ES-I3 (cell line): ENCODE results near the gene PBRM1.

Experiments used
- H3K36me3 ChIP-seq: 2 replicates; pipeline ENCODE4 v1.6.1; 2013; ENCODE audit warnings: mild to moderate bottlenecking, low read length, control low read depth, moderate library complexity; ENCODE audit not compliant: insufficient read depth
- H3K4me1 ChIP-seq: 2 replicates; pipeline ENCODE4 v1.6.1; 2013; ENCODE audit warnings: mild to moderate bottlenecking, control low read depth, low read length; ENCODE audit not compliant: insufficient read depth
- H3K9ac ChIP-seq: 2 replicates; pipeline ENCODE4 v1.6.1; 2013; ENCODE audit warnings: low read depth, mild to moderate bottlenecking, low read length, moderate library complexity
- H3K9me3 ChIP-seq: 2 replicates; pipeline ENCODE4 v1.6.1; 2013; ENCODE audit warnings: mild to moderate bottlenecking, low read length, moderate library complexity; ENCODE audit not compliant: control insufficient read depth, insufficient read depth

PBRM1 gene

DNA sequence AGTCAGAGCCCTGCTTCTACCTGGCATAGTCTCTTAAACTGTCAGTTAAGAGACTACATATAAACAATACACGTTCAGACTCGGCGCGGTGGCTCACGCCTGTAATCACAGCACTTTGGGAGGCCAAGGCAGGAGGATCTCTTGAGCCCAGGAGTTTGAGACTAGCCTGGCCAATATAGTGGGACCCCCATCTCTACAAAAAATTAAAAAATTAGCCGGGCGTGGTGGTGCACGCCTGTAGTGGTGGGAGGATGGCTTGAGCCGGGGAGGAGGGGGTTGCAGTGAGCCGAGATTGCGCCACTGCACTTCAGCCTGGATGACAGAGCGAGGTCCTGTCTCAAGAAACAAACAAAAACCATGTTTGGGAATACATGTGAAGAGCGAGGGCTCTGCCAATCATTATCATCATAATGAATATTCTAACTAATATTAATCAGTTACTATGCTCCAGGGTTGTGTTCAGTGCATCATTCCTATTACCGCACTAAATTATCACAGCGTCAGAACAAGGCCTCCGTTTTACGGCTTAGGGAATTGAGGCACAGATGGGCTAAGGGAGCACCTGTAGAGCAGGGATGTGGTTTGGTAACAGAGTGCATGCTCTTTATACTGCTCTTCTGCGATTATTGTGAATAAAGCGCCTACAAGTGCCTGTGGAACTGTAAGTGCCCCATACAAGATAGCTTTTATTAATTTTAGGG is 150.2 kb downstream of the PBRM1 start:
- peaks cover 12% of the 10 kb centered on the region for H3K4me1 ChIP-seq
- H3K9ac ChIP-seq: peak overlapping the region; percentile 70; the same call in 1 of the 2 replicates
- H3K36me3 ChIP-seq: no peaks in the 10 kb centered on the region
- H3K9me3 ChIP-seq: no peaks in the 10 kb centered on the region

DNA sequence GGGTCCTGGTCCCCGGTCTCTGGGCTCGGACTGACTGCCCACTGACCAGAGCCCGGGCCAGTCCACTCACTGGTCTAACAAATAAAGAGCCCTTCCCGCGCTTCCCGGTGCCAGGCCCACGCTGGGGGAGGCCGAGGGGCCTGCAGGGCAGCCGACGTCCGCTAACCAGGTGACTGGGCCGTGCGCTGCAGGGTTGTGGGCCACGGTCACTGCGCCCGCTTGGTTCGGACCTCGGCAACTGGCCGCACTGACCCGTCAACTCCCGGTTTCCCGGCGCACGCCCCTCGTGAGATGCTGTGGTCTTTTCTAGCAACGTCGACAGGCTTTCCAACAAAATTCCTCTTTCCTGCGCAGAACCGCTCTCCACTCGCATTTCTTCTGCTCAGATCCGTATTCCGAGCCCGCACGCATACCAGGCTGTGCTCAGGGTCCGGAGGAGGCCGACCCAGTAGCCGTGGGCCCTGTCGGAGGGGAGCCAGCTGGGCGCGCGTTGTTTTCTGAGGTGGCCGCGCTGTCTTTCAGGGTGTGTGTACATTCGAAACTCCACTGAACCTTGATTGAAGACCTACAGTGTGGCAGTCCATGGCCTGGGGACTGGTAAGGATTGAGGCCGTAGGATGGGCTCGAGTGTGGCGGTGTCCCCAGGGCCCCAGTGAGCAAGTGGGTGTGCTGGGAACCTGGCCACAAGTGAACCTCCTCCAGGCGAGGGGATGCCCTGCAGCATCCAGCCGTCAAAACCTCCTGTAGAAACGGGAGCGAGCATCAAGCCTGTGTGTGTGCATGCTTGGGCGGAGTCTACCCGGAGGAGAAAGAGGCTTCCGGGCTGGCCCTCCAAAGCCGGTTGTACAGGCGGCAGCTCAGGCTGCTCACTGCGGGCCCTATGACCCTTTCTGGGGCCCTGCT is 151.2 kb downstream of the PBRM1 start:
- Histone ChIP-seq H3K4me1 (peaks cover 12% of the 10 kb centered on the region), H3K9me3 (no peaks in the 10 kb centered on the region), H3K9ac (peak overlapping the region; percentile 70), H3K36me3 (no peaks in the 10 kb centered on the region)

DNA sequence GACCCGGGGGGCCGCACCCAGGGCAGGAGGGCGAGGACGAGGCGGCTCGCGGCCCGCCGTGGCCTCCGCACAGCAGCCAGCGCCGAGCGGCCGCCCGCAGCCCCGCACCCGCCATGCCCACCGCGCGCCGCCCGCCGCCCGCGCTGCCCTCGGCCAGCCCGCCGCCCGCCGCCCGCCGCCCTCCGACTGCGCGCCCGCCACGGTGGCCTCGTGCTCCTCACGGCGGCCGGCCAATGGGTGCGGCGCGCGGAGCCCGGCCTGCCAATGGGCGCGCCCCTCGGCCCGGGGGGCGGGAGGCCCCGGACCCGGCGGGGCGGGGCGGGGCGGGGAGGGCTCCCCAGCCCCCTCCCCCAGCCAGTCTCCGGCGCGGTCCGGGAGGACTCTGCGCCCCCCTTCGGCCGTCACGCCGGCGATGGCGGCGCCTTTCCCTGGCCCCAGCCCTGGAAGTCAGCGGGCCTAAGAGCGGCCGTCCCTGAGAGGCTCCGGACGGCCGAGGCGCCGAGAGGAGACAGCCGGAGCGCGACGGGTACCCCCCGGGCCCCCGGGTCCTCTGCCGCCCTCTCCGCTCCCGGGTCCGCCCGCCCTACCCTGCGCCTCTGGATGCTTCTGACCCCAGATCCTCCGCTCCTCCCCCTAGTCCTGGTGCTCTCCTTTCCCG is 152.0 kb downstream of the PBRM1 start, which contains the start of gene NT5DC2:
Gene NT5DC2, minus strand, starts transcription at position 235 of the 658 bp plus-strand sequence. Its CDS starts 120 bp downstream, at position 115.
- Histone ChIP-seq H3K36me3 (no peaks in the 10 kb centered on the region; the same call in 1 of the 2 replicates), H3K9ac (peak within 1 kb of the TSS; percentile 70), H3K9me3 (no peaks in the 10 kb centered on the region), H3K4me1 (peaks cover 12% of the 10 kb centered on the region)

DNA sequence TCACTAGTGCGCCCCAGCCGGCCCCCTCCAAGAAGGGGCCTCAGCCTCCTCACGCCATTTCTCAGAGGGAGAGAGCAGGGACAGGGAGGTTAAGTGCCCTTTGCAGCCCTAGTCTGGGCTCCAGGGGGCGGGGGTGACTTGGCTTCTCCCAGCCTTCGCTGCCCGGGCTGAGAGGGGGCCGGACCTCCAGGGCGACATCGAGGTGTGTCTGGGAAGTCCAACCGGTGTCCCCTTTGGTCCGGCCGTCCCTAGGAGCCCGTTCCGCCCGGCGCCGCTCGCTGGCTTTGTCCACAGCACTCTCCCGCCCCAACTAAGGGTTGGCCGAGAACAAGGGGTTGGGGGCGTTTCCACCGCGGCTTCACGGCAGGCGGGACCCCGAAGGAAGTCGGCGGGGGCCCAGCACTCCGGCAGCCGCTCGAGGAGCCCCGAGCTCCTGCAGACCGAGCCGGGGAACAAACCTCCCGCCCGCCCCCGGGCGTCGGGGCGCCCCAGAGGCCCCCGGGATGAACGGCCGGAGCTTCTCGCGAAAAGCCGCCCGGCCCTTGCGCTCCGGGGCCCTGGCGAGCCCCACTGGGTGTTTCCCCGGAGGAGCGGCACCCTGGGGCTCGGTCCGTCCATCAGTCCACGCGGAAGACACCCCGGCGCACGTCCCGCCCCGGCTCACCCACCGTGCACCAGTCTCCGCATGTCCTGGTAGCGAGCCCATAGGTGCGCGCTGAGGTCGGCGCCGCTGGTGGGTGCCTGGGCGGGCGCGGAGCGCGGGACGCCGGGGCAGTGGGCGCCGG is 152.7 kb downstream of the PBRM1 start:
- Histone ChIP-seq H3K9me3 (no peaks in the 10 kb centered on the region), H3K4me1 (peaks cover 12% of the 10 kb centered on the region), H3K36me3 (no peaks in the 10 kb centered on the region; the same call in 1 of the 2 replicates), H3K9ac (peak overlapping the region; percentile 62)

DNA sequence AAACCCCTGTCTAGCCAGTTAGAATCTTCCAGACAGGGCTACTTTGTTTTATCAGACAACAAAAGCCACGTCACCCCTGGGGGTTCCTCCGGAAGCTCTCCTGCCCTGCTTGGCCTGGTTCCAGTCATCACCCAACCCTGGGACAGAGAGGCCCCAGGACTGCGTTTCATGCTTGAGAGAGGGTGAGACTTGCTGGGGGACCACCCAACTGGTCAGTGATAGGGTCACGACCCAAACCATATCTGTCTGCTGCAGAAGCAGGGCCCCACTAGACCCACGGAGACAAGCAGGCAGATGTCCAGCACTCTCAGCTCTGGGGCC is 153.2 kb downstream of the PBRM1 start:
- Histone ChIP-seq H3K9ac (peak overlapping the region; percentile 62), H3K36me3 (no peaks in the 10 kb centered on the region; the same call in 1 of the 2 replicates), H3K4me1 (peaks cover 6% of the 10 kb centered on the region; the same call in 1 of the 2 replicates), H3K9me3 (no peaks in the 10 kb centered on the region)

DNA sequence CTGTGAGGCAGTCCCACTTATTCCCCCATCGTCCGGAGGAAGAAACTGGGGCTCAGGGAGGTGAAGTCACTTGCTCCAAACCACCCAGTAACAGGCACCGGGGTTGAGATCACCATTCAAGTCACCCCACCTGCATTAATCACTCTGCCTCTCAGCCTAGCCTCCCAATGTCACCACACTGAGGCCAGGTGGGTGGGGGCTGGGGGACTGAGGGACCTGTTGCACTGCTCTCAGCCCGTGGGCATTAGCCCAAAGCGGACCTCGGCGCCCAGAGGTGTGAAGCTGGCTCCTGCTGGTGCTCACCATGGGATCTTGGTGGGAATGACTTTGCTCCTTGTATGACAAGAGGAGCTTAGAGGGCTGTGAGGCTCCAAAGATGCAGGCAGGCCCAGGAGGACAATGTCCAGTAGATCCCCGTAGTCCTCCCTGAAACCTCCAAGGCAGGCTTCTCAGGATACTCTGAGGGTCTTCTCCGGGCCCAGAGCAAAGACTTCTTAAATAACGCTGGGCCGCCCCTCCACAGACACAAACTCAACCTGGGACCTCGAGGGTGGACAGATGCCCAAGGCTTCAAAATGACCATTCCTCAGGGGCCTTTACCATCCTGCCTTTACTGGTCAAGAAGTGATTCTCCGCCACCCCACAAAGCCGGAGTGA is 153.7 kb downstream of the PBRM1 start:
- peaks cover 4% of the 10 kb centered on the region; the same call in 1 of the 2 replicates for H3K4me1 ChIP-seq
- peak overlapping the region; percentile 62 for H3K9ac ChIP-seq
- no peaks in the 10 kb centered on the region for H3K9me3 ChIP-seq
- H3K36me3 ChIP-seq: no peaks in the 10 kb centered on the region; the same call in 1 of the 2 replicates

DNA sequence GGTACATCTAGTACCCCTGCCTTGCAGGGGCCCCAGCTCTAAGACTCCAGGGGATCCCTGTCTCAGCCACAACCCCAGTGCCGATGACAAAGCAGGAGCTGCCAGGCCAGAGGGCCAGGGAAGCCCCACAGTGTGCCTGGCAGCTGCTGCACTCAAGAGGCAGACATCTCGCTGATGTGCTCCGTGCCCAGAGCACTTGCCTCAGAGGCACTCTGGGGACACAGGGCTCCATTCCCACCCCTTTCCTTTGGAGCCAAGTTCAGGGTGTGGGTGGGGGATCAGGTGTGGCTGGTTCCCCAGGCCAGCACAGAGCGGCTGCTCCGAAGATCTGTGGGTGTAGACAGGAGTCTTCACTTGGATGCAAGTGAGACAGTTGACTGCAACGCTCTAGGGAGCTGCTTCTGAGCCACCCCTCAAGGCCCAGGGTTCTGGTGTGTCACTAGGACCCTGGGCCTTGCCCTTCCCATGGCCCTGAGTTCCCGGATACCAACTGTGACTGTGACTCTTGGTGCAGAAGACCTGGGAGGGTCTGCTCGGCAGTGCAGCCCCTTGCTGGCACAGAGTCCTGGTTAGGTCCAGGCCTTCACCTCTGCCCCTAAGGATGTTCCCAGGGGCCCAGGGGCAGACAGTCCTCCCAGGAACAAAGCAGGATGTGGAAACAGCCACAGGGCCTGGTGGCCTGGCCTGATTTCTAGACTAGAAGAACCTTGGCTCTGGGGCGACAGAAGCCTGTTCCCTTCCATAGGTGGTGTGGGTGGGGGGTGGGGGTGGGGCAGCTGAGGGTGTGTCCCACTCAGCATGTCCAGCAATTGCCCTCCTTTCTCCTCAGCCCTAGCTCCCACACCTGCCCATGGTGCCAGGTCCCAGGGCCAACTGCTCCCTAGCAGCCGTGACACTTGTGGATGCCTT is 154.5 kb downstream of the PBRM1 start:
- Histone ChIP-seq H3K4me1 (peaks cover 4% of the 10 kb centered on the region; the same call in 1 of the 2 replicates), H3K9me3 (no peaks in the 10 kb centered on the region), H3K36me3 (no peaks in the 10 kb centered on the region; the same call in 1 of the 2 replicates), H3K9ac (no peak overlapping the region)

DNA sequence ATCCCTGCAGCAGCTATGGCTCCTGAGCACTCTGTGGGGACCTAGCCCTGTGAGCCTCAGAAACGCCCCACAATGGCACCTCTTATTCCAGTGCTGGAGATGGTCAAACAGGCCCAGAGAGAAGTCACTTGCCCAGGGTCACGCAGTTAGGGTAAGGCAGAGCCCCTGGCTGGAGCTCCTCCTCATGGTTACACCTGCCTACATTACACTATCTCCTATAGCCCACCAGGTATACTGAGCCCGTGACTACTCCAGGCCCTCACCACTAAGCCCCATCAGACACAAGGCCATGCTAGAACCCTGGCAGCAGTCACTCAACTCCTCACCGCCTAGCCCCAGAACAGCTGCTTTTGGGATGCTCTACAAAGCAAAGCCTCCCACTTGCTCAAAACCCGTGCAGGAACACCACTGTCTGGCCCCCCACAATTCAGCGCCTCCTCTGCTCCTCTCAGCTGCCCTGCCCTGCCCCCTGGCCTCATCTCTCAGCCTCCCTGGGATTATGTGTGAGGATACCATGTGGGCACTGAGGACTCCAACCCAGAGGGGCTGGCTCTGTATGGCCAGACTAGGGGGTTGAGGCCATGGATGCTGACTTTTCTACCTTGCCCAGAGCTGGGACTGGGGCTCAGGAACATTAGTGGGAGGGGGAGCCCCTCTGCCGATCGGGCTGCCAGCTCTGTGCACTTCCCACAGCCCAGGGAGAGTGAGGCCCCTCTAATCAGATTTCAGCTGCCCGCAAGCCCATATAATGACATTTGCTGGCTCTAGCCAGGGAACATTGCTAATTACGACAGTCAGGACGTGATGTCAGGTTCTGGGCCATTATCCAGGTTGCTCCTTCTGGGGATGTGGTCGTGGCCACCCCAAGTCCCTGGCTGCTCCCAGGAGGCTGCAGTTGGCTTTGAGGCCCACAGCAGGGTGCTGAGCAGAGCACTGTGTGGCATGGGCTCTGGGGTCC is 156.1 kb downstream of the PBRM1 start:
- H3K9ac ChIP-seq: no peak overlapping the region
- peaks cover 4% of the 10 kb centered on the region; the same call in 1 of the 2 replicates for H3K4me1 ChIP-seq
- H3K9me3 ChIP-seq: no peaks in the 10 kb centered on the region
- H3K36me3 ChIP-seq: no peaks in the 10 kb centered on the region; the same call in 1 of the 2 replicates

DNA sequence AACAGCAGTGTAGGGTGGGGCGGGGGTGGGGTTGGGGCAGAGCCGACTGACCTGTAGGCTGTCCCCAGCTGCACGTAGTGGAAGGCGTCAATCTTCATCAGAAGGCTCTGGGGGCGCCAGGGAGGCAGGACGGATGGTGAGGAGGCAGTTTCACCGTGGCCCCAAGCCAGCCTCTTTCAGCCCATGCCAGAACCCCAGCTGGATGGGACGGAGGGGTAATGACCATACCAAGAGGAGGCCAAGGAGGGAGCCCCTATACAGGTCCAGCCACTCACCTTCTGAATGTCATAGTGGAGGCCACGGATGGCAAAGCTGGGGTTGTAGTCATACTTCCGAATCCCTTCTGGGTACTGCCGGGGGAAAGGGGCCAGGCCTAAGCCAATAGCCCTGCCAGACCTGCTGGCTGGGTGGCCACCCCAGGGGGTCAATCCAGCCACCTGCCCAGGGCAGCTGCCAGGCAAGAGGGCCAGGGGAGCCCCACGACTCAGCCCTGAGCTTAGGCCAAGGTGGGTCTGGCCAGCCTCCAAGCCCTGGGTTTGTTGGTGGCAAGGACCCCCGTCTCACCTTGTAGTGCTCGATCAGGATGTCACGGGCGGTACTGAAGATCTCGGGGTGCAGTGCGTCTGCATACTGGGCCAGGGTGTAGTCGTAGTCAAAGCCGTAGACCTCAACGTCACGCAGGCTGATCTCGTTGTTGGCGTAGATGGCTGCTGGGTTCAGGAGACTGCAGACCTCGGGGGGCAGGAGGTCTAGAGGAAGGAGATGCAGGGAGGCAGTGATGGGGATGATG is 156.9 kb downstream of the PBRM1 start:
- peaks cover 4% of the 10 kb centered on the region; the same call in 1 of the 2 replicates for H3K4me1 ChIP-seq
- peaks cover 2% of the 10 kb centered on the region; the same call in 1 of the 2 replicates for H3K36me3 ChIP-seq
- H3K9ac ChIP-seq: no peak overlapping the region

DNA sequence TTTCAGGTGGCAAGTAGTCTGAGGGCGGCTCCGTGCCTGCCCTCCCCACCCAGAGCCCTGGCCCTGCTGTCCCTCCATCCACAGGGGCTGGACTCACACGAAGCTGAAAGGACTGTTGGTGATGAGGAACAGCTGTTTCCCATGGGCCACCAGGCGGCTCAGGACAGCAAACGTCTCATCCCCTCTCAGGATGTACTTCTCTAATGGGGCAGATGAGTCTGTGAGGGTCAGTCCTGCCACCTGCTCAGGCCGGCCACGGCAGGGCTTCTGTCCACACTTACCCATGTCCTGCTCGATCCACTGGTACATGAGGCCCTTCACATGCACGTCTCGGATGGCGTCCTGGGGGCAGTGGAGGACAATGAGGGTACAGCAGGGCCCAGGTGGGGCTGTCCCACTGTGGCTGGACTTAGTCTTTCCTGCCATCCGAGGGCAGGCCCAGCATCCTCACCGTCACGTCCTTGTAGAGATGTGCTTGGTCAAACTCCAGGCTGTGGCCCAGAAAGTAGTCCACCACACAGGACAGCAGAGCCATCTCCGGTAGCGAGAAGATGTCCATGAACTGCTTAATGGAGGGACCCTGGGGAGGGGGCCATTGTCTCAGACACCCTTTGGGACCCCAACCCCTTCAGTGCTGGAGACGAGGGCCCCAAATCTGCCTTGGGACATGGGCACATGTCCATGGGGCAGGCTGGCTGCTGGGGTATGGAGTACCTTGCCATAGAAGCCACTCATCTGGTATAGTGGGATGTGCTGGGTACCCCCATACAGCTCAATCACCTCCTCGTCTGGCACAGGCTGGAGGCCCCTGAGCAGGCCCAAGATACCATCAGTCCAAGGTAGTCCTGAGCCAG is 157.8 kb downstream of the PBRM1 start:
- no peak overlapping the region for H3K9ac ChIP-seq
- peaks cover 2% of the 10 kb centered on the region; the same call in 1 of the 2 replicates for H3K36me3 ChIP-seq
- H3K4me1 ChIP-seq: peaks cover 4% of the 10 kb centered on the region; the same call in 1 of the 2 replicates
- H3K9me3 ChIP-seq: no peaks in the 10 kb centered on the region

More for the DNA sequence above, 156.9 kb downstream of the PBRM1 start:
- H3K9me3 ChIP-seq: no peaks in the 10 kb centered on the region
